ENCODE data around the gene PBLD.
"Not testable (repeated sequence)": the region's sequence is repeated elsewhere in the genome, so short reads cannot be mapped to it uniquely, and the experiment has no call there.

PBLD gene

DNA sequence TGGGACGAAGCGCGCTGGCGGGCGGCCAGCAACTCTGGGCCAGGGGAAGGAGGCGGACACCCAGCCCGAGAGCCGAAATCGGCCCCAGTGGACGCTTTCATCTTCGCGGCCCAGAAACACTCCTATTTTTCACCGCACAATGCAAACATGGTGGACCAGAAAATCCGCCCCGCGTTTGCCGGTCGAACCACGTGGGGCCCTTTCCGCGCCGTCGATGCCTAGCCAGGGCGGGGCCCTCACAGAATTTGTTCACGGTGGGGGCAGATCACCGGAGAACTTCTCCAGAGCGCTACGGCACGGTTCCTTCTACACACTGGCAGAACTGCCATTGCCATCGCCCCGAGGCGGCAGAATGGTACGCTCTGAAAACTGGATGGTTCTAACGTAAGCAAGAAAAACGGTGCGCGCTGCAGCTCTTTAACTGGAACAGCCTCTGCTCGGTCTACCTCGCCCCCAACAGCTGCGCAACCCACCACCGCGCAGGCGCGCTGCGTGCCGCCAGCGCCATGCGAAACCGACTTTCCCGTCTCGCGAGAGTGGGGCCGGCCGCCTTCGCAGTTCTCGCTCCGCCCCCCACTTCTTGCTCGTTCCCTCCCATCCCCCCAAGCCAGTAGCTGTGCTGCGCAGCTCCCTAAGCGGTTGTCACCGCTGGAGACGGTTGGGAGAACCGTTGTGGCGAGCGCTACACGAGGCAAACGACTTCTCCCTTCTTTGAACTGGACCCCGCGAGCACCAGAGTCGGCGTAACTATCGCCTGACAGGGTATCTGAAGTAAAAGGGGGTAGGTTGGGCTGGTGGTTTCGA lies 1.1 kb downstream of the PBLD start, which contains the start of gene HNRNPH3:
HNRNPH3 (plus strand) TSS at position 610 of the 804 bp plus-strand sequence. CDS start 5,158 bp downstream, outside the sequence.
- intact Hi-C loops (cut with DNase I) = loop anchor here (1.0 to 10.0 kb wide), 5 partner anchors 76 to 477 kb away; partner anchors contain the start of genes HERC4, RUFY2 and SIRT1
- peak; percentile 95 to 99 (median 97) for DNase-seq

- intact Hi-C loops (cut with DNase I) = loop anchor here (5.0 to 10.0 kb wide), 3 partner anchors 76 to 476 kb away; partner anchors contain the start of genes RUFY2 and SIRT1
Measured at GRCh38 chr10:68330852-68331454, 1.8 kb downstream of the PBLD start.

DNA sequence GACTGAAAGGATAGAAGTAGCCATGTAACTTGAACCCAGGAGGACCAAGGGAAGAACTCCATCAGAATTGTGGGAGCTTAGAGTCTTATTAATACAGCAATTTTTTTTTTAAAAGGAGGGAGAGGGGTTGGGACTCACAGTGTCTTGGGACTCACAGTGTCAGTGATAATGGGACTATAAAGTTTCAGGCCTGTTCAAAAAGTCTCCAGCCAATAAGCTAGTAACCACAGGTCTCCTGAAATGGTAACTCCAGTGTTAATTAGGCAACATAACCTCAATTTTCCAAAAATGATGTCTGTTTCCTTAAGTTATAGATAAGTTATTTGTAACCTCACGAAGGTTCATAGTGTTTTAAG lies 3.2 kb downstream of the PBLD start:
- intact Hi-C loops (cut with DNase I) = no loop called here
- DNase-seq = no peak

More at GRCh38 chr10:68330852-68331454, 1.8 kb downstream of the PBLD start:
- DNase-seq = peak in 8 of 10 donors; percentile 13 to 88 (median 32)

GRCh38 chr10:68327889-68328786 lies 4.6 kb downstream of the PBLD start:
- intact Hi-C loops (cut with DNase I) = no loop called here
- DNase-seq = no peak

GRCh38 chr10:68324396-68324795 lies 8.3 kb downstream of the PBLD start:
- DNase-seq; intact Hi-C loops (cut with DNase I): not testable (repeated sequence)

DNA sequence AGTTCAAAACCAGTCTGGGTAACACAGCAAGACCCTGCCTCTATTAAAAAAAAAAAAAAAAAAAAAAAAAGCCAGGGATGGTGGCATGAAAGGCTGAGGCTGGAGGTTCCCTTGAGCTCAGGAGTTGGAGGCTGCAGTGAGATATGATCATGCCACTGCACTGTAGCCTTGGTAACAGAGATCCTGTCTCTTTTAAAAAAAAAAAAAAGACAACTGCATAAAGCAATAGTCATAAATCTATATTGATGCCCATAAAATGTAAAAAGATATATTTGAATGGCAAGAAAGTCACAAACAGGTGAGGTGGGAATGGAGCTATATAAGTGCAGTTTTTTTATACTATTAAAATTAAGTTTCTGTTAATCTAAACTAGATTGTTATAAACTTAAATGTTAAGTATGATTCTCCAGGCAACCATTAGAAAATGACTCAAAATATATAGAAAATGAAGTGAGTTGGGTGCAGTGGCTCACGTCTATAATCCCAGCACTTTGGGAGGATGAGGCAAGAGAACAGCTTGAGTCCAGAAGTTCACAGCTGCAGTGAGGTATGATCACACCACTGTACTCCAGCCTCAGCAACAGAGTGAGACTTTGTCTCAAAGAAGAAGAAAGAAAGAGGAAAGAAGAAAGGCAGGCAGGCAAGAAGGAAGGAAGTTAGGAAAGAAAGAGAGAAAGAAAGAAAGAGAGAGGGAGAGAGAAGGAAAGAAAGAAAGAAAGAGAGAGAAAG lies 14.2 kb downstream of the PBLD start:
- intact Hi-C loops (cut with DNase I) = no loop called here
- no peak for DNase-seq

DNA sequence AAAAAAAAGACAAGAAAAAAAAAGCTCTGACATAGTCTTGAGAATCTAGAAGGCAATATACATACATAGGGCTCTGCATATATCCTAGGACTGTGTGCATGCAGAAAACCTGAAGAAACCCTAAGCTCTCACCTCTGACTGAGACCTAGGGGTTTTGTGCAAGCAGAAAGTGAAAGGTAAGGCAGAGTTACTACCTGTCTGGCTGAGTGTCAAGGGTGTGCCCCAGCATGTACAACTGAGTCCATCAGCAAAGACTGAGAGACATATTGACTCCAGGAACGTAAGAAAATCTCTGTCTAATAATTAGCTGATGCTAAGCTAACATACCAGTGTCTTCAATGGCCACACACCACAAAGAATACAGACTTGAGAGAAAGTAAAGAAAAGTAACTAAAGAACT lies 17.1 kb downstream of the PBLD start:
- DNase-seq = no peak
- intact Hi-C loops (cut with DNase I) = no loop called here

- DNase-seq; intact Hi-C loops (cut with DNase I): not testable (repeated sequence)
Measured at GRCh38 chr10:68314930-68315329, 17.8 kb downstream of the PBLD start.

- intact Hi-C loops (cut with DNase I) = no loop called here
Measured at GRCh38 chr10:68310531-68310930, 22.2 kb downstream of the PBLD start.

GRCh38 chr10:68305854-68306253 lies 26.9 kb downstream of the PBLD start:
- no peak for DNase-seq
- intact Hi-C loops (cut with DNase I) = loop anchor here (10.0 kb wide), 1 partner anchor 221 kb away; no protein-coding TSS in a partner anchor

More at GRCh38 chr10:68310531-68310930, 22.2 kb downstream of the PBLD start:
- DNase-seq = no peak

- intact Hi-C loops (cut with DNase I) = loop anchor here (5.0 to 10.0 kb wide), 2 partner anchors 92 to 219 kb away; no protein-coding TSS in a partner anchor
- no peak for DNase-seq
Measured at GRCh38 chr10:68303849-68304412, 28.8 kb downstream of the PBLD start.

DNA sequence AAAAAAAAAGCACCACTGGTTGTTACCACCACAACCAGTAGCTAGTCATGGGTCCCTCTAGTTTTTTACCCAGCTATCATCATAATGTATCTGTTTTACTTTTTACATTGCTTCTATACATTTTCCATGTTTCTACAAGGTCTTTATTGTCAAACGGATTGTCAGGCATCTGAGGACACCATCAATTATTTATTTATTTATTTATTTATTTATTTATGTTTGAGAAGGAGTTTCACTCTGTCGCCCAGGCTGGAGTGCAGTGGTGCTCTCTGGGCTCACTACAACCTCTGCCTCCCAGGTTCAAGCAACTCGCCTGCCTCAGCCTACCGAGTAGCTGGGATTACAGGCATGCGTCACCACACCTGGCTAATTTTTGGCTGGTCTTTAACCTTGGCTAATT lies 29.9 kb downstream of the PBLD start:
- intact Hi-C loops (cut with DNase I) = loop anchor here (5.0 to 10.0 kb wide), 2 partner anchors 91 to 218 kb away; no protein-coding TSS in a partner anchor

GRCh38 chr10:68302503-68302823 lies 30.3 kb downstream of the PBLD start:
- intact Hi-C loops (cut with DNase I) = loop anchor here (5.0 to 10.0 kb wide), 2 partner anchors 90 to 218 kb away; no protein-coding TSS in a partner anchor
- no peak for DNase-seq

More for the DNA sequence above, 29.9 kb downstream of the PBLD start:
- DNase-seq = no peak

GRCh38 chr10:68301790-68302502 lies 30.8 kb downstream of the PBLD start:
- no peak for DNase-seq
- intact Hi-C loops (cut with DNase I) = loop anchor here (5.0 to 10.0 kb wide), 2 partner anchors 90 to 217 kb away; no protein-coding TSS in a partner anchor

- DNase-seq = no peak
- intact Hi-C loops (cut with DNase I) = loop anchor here (5.0 to 10.0 kb wide), 2 partner anchors 89 to 216 kb away; no protein-coding TSS in a partner anchor
Measured at GRCh38 chr10:68301301-68301700, 31.4 kb downstream of the PBLD start.

GRCh38 chr10:68296843-68297663 lies 35.7 kb downstream of the PBLD start:
- intact Hi-C loops (cut with DNase I) = no loop called here
- DNase-seq = no peak

DNA sequence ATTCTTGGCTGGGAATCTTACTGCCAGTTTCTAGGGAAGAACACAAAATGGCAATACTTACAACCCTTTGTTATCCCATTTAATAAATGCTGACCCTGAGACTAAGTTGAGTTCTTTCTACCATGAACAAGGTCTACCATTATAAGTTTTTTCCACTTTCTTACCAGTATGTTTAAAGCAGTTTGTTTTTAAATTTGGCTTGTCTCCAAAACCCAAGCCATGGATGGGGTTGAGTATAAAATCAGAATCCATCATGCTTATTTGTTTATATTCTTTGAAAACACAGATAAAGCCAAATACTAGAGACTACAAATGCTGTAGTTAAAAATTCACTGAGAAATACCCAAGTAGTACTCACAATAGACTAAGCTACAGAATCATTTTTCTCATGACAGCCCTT lies 42.0 kb downstream of the PBLD start:
- intact Hi-C loops (cut with DNase I) = no loop called here
- no peak for DNase-seq

GRCh38 chr10:68288717-68289116 lies 44.0 kb downstream of the PBLD start:
- intact Hi-C loops (cut with DNase I) = no loop called here
- DNase-seq = no peak
